LNCAP (cell line): ENCODE data around the gene AIFM3.

Source experiments
- CTCF ChIP-seq: fragments of 450-650 bp; IDR thresholded peaks from 2 replicates; pipeline ENCODE4 v1.5.1; 2017; ENCODE audit warnings: mild to moderate bottlenecking

The AIFM3 gene

GRCh38 chr22:21003782-21004181, 36.7 kb downstream of the AIFM3 start:
- no peak for TF ChIP-seq CTCF

- TF ChIP-seq CTCF, result no peak
These were observed 42.8 kb downstream of the AIFM3 start for GRCh38 chr22:21009638-21010425.

- no peak for TF ChIP-seq CTCF
These were observed 43.5 kb downstream of the AIFM3 start for GRCh38 chr22:21010426-21011113.

DNA sequence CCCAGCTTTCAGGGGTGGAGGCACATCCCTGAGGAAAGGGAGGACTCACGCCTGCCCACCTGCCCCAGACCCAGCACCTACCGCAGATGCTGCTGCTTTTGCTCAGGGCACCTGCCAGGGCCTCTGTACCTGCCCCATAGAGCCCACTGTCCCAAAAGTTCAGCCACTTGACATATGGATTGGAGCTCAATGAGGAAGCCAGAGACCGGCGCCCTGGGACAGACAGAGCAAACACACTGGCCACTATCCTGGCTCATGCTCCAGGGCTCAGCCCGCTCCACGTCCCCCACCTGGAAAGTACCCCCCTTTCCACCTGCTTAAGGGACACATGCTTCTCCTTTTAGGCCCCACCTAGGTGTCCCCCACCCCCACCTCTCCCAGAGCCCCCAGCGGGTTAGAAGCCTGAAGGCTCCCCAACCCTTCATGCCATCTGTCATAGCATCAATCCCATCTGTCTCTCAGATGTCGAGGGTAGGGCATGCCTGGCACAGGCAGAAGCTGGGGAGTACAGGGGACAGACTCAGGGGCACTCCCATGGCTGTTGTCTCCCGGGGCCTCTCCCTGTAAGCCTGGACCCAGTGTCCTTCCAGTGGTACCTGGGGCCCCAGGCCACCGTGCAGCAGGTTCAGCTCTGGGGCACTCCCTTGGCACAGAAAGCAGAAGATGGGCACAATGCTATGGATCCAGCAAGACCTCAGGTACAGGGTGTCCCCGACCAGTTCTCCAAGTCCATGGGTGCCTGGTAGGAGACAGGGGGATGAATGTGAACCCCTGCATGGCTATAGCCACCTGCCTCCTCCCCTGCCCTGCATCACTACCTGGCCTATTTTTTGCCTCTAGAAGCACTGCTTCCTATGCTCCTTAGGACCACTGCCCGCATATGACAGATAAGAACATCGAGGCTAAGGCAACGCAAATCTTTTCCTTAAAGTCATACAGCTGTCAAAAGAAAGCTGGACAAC, 45.7 kb downstream of the AIFM3 start:
- TF ChIP-seq CTCF, result no peak

GRCh38 chr22:21013657-21014201, 46.7 kb downstream of the AIFM3 start:
- no peak for TF ChIP-seq CTCF

DNA sequence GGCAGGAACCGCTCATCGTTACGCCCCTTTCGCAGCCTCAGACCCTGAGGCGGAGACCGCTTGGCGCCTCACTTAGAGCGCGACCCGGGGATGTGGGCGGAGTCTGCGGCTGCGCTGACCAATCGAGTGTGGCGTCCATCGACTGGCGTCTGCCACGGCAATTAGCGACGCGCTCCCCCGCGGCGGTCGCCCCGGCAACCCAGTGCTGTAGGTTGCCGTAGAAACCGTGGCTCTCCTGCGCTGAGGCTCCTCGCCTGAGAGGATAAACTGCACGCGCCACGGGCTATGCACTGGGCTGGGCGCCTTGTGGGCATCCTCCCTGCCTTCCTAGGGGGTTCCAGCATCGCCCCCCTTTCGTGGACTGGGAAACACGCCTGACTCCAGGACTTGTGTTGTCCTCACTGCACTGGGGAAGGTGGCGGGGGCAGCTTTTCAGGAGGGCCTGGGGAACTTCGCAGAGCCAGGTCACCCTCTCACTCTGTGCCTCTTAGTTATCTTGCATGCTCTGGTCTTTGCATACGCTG, 47.2 kb downstream of the AIFM3 start:
- no peak for TF ChIP-seq CTCF
